Peyer's patch (tissue), 4 donors: ENCODE results near the gene PPP1R26.

ENCODE experiments used
- CTCF ChIP-seq, 6 experiments: fragments of 450-650 bp in 4 of 6; fragments of 200-600 bp in 2 of 6; sonication (generic) in 1 of 6; IDR thresholded peaks; one replicate each; pipeline ENCODE4 v1.5.1; 2017 to 2019; ENCODE audit warnings: antibody characterized with exemption in 6 of 6, mild to moderate bottlenecking in 3 of 6, moderate library complexity in 1 of 6
- POLR2A ChIP-seq, 2 donors: fragments of 450-650 bp; IDR thresholded peaks; one replicate each; pipeline ENCODE4 v1.5.1; 2017; ENCODE audit warnings: antibody characterized with exemption in 2 of 2, mild to moderate bottlenecking in 2 of 2, moderate library complexity in 2 of 2

- TF ChIP-seq CTCF (IDR thresholded peaks at IDR 0.05) (no peak), POLR2A (IDR thresholded peaks at IDR 0.05) (no peak)
Observed at GRCh38 chr9:135489188-135489906, 9.8 kb downstream of the PPP1R26 start.
